GM19238 (cell line): ENCODE data around the gene C3orf33.
"Not testable (repeated sequence)": the region's sequence is repeated elsewhere in the genome, so short reads cannot be mapped to it uniquely, and the experiment has no call there.

Experiments
- DNase-seq: peaks from one replicate; pipeline ENCODE4 v3.0.0; 2011; ENCODE audit warnings: low spot score; ENCODE audit not compliant: insufficient read length

The C3orf33 gene

GRCh38 chr3:155805802-155806618, at the start of gene C3orf33:
Gene C3orf33, minus strand, starts transcription at chr3:155806278. Its CDS starts 26 bp downstream, at chr3:155806252.
- peak; percentile 83 for DNase-seq

- peak; percentile 94 for DNase-seq
Observed at GRCh38 chr3:155854141-155854940, 48.3 kb upstream of the C3orf33 start, which contains the start of gene SLC33A1. Gene SLC33A1, minus strand, starts transcription at chr3:155854427. Its CDS starts 430 bp downstream, at chr3:155853997.

- DNase-seq: no peak
Observed at GRCh38 chr3:155853214-155854140, 47.4 kb upstream of the C3orf33 start.

GRCh38 chr3:155852341-155852740, 46.3 kb upstream of the C3orf33 start:
- DNase-seq: no peak

- DNase-seq: not testable (repeated sequence)
Observed at GRCh38 chr3:155849404-155849803, 43.3 kb upstream of the C3orf33 start.

GRCh38 chr3:155847993-155848392, 41.9 kb upstream of the C3orf33 start:
- DNase-seq: no peak

GRCh38 chr3:155846119-155846518, 40.0 kb upstream of the C3orf33 start:
- no peak for DNase-seq

GRCh38 chr3:155843569-155843968, 37.5 kb upstream of the C3orf33 start:
- DNase-seq: no peak

GRCh38 chr3:155835341-155836071, 29.4 kb upstream of the C3orf33 start:
- DNase-seq: no peak

- not testable (repeated sequence) for DNase-seq
Observed at GRCh38 chr3:155828490-155829098, 22.5 kb upstream of the C3orf33 start.

GRCh38 chr3:155815030-155815545, 9.0 kb upstream of the C3orf33 start:
- no peak for DNase-seq

GRCh38 chr3:155813224-155813623, 7.1 kb upstream of the C3orf33 start:
- DNase-seq: not testable (repeated sequence)

GRCh38 chr3:155809181-155809580, 3.1 kb upstream of the C3orf33 start:
- no peak for DNase-seq

- no peak for DNase-seq
Observed at GRCh38 chr3:155807823-155808222, 1.7 kb upstream of the C3orf33 start.

GRCh38 chr3:155805204-155805801, 775 bp downstream of the C3orf33 start:
- no peak for DNase-seq

- DNase-seq: no peak
Observed at GRCh38 chr3:155804323-155804722, 1.8 kb downstream of the C3orf33 start.

GRCh38 chr3:155792532-155792931, 13.5 kb downstream of the C3orf33 start:
- no peak for DNase-seq

- no peak for DNase-seq
Observed at GRCh38 chr3:155791190-155791589, 14.9 kb downstream of the C3orf33 start.

- no peak for DNase-seq
Observed at GRCh38 chr3:155790272-155790925, 15.7 kb downstream of the C3orf33 start.
